ENCODE measurements around the gene ARL4D.

- TF ChIP-seq, protein P1, sequence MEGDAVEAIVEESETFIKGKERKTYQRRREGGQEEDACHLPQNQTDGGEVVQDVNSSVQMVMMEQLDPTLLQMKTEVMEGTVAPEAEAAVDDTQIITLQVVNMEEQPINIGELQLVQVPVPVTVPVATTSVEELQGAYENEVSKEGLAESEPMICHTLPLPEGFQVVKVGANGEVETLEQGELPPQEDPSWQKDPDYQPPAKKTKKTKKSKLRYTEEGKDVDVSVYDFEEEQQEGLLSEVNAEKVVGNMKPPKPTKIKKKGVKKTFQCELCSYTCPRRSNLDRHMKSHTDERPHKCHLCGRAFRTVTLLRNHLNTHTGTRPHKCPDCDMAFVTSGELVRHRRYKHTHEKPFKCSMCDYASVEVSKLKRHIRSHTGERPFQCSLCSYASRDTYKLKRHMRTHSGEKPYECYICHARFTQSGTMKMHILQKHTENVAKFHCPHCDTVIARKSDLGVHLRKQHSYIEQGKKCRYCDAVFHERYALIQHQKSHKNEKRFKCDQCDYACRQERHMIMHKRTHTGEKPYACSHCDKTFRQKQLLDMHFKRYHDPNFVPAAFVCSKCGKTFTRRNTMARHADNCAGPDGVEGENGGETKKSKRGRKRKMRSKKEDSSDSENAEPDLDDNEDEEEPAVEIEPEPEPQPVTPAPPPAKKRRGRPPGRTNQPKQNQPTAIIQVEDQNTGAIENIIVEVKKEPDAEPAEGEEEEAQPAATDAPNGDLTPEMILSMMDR (conservative IDR thresholded peaks at IDR 0.05) = no peak
- no peak for TF ChIP-seq EZH2 (IDR thresholded peaks at IDR 0.05; ENCODE audit: low read depth)
Measured at GRCh38 chr17:43381204-43381603, 17.6 kb upstream of the ARL4D start.
